NB4 (cell line): ENCODE results near the gene TMPRSS6.

Source experiments
- CTCF ChIP-seq: IDR thresholded peaks from one replicate; pipeline ENCODE4 v1.5.1; 2012; ENCODE audit warnings: low read depth, low read length
- MAX ChIP-seq: IDR thresholded peaks from 2 replicates; pipeline ENCODE4 v1.6.1; 2011; ENCODE audit warnings: low read depth, low read length
- MYC ChIP-seq: IDR thresholded peaks from 2 replicates; pipeline ENCODE4 v1.6.1; 2011; ENCODE audit warnings: low read depth, low read length
- POLR2A ChIP-seq: IDR thresholded peaks from 2 replicates; pipeline ENCODE4 v1.6.1; 2011; ENCODE audit warnings: mild to moderate bottlenecking; ENCODE audit not compliant: insufficient read length; ENCODE audit errors: extremely low read depth

- TF ChIP-seq POLR2A (no peak), MYC (no peak), CTCF (no peak), MAX (no peak)
Observed at GRCh38 chr22:37144180-37144554, 34.7 kb upstream of the TMPRSS6 start.
